ENCODE results near the gene DOK7. TPM values are rescaled to one million over a fixed set of nuclear protein-coding genes. Genes with fewer than 3 reads are reported as not detected.

DOK7 gene
- total RNA-seq, 1 donor from 2014 or later = 33.5 TPM

DNA sequence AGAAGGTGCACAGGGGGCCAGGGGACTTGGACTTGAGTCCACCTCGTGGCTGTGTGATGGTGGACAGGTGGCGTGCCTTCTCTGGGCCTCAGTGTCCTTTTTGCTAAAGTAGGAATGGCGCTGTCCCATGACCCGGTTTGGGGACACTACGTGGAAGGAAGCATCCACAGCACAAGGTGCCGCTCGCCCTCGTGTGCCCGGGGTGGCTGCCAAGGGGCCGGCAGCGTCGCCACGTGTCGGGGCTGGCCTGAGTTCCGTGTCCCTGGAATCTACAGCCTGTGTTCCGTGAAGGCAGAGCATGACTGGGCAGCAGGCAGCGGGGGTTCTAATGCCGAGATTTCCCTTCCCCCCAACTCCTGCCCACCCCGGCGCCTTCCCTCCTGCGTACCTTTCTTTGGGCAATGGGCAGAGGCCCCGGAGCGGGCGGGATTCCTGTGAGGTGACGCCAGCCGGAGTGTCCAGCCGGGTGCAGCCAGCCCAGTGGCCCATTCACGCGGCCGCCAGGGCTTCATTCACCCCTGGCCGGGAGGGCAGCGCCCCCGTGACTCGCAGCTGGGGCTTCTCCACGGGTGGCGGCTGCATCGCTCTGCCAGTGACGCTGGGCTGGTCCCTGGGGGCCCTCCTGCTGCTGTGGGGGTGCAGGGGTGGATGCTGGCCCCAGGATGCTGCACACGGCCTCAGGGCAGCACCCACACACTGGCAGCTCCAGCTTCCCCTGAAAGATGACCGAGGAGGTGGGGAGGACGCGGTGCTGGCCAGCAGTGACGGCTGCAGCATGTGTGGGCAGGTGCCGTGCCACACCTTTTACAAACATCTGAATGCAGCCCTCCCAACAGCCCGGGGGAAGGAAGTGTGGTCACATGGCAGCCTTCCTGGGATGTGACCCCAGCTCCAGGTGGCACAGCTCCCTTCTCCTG is 21.2 kb downstream of the DOK7 start:
- H3K27me3 ChIP-seq = no peaks in the 10 kb centered on the region
- H3K27ac ChIP-seq = peak overlapping the region; percentile 95 to 96
- TF ChIP-seq, protein P1, sequence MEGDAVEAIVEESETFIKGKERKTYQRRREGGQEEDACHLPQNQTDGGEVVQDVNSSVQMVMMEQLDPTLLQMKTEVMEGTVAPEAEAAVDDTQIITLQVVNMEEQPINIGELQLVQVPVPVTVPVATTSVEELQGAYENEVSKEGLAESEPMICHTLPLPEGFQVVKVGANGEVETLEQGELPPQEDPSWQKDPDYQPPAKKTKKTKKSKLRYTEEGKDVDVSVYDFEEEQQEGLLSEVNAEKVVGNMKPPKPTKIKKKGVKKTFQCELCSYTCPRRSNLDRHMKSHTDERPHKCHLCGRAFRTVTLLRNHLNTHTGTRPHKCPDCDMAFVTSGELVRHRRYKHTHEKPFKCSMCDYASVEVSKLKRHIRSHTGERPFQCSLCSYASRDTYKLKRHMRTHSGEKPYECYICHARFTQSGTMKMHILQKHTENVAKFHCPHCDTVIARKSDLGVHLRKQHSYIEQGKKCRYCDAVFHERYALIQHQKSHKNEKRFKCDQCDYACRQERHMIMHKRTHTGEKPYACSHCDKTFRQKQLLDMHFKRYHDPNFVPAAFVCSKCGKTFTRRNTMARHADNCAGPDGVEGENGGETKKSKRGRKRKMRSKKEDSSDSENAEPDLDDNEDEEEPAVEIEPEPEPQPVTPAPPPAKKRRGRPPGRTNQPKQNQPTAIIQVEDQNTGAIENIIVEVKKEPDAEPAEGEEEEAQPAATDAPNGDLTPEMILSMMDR (IDR thresholded peaks at IDR 0.05) = no peak
- DNase-seq (ENCODE audit: low spot score in 2 of 2) = peak; percentile 66 to 94
- H3K9me3 ChIP-seq = no peaks in the 10 kb centered on the region
- intact Hi-C loops (cut with DNase I) = loop anchor here (1.0 to 5.0 kb wide), 6 partner anchors 48 to 468 kb away; partner anchors contain the start of genes ADRA2C, LRPAP1 and RGS12
- peak overlapping the region in 1 of 2 donors; percentile 42 for H3K4me3 ChIP-seq
- H3K36me3 ChIP-seq = no peaks in the 10 kb centered on the region
- H3K4me1 ChIP-seq = peaks cover 6 to 24% of the 10 kb centered on the region in 2 donors

DNA sequence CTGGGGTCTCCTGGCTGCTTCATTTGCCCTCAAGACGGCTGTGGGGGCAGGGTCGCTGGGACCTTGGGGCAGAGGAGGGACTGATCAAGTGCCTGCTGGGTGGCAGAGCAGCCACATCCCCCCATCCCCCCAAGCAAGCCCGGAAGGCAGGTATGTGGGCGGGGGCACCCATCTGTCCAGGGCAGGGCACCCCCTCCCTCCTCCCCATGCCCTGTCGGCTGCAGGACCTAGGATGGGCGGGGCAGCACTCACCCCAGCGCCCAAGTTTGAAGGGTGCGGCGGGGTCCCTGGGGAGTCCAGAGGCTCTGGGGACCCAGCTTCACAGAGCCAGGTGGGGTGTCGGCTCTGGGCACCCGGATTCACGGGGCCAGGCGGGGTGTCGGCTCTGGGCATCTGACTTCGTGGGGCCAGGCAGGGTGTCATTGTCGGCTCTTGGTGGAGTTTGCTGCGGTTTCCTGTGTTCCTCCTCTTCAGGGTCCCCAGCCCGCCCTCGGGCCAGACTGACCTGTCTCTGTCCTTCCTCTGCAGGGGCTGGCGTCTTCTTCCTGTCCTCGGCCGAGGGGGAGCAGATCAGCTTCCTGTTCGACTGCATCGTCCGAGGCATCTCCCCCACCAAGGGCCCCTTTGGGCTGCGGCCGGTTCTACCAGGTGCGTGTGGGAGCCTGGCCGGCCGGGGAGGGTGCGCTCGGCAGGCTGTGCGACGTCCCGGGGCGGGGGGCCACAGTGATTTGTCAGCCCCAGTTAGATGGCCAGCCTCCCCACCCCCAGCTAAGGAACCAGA is 22.1 kb downstream of the DOK7 start:
- Histone ChIP-seq H3K36me3 (no peaks in the 10 kb centered on the region), H3K27me3 (no peaks in the 10 kb centered on the region), H3K27ac (peak overlapping the region; percentile 95 to 96), H3K4me1 (peaks cover 6 to 24% of the 10 kb centered on the region in 2 donors), H3K9me3 (no peaks in the 10 kb centered on the region), H3K4me3 (peak overlapping the region in 1 of 2 donors; percentile 42)
- no peak for DNase-seq (ENCODE audit: low spot score in 2 of 2)
- intact Hi-C loops (cut with DNase I) = loop anchor here (2.0 kb wide), 1 partner anchor 282 kb away; the partner anchor contains the start of gene ADRA2C
- TF ChIP-seq, protein P1 (IDR thresholded peaks at IDR 0.05) = no peak

DNA sequence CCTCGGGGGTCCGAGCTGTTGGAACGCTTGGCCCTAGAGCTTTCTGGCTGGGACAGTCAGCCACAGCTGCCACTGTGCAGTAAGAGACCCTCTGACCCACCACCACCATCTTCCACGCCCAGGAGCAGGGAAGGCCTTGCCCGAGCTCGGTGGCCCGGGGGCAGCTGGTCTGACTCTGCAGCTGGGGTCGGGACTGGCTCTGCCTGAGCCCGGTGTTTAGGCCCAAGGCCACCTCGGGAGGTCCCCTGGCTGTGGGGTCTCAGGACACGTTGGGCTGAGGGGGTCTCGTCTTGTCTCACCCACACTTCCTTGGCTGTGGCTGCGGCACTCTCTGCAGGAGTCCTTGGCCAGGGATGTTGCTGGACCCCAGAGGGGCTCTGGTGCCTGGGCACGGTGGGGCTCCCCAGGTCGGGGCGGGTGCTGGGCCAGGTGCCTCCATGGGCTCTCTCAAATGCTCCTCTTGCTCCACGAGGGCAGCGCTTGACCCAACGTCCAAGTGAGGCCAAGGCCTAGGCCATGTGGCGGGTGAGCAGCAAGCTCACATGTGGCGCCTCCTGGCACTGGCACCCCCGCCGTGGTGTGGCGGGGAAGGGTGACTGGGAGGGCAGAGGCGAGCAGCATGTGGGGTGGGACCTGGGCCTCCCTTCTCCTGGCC is 22.9 kb downstream of the DOK7 start:
- Histone ChIP-seq H3K27ac (peak overlapping the region; percentile 18 to 96), H3K27me3 (no peaks in the 10 kb centered on the region), H3K9me3 (no peaks in the 10 kb centered on the region), H3K36me3 (no peaks in the 10 kb centered on the region), H3K4me1 (peaks cover 6 to 19% of the 10 kb centered on the region in 2 donors), H3K4me3 (no peak overlapping the region)
- intact Hi-C loops (cut with DNase I) = loop anchor here (2.0 kb wide), 1 partner anchor 281 kb away; the partner anchor contains the start of gene ADRA2C
- TF ChIP-seq, protein P1 (IDR thresholded peaks at IDR 0.05) = no peak
- DNase-seq (ENCODE audit: low spot score in 2 of 2) = no peak

DNA sequence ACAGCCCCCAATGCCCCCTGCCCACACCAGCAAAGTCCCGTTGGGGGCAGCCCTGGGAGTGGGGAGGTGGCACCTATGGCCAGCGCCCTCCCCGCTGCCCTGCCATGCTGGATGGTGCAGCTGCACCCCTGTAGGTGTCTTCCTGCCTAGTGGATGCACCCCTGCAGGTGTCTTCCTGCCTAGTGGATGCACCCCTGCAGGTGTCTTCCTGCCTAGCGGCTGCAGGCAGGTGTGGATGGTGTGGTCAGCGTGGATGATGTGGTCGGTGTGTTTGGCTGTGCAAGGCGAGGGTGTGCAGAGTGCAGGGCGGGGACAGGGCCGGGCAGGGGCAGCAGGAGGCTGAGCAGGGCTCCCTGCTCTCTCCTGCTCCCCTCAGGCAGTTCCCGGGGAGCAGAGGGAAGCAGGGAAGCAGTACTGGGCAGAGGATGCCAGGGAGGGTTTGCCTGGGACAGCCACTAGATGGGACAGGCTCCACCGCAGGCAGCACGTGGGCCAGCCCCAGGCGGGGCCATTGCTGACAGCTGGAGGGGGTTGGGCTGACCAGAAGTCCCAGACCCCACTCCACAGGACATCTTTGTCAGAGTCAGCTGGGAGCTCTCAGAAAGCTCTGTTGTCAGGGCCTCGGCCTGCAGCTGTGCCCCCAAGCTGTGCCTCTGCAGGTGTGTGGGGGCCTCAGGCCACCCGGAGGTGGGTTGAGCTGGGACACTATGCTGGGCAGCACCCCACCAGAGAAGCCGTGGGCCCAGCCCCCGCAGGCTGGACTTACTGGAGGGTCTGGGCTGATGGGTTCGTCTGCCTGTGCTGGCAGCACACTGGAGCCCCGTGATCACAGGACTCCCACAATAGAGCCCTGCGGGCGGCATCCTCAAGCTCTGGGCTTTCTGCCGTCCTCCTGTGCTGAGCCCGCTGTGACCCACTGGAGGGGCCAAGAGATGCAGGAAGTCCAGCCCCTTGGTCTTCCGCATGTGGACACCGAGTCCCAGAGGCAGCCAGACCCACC is 23.7 kb downstream of the DOK7 start:
- Histone ChIP-seq H3K4me1 (peaks cover 6 to 19% of the 10 kb centered on the region in 2 donors), H3K36me3 (no peaks in the 10 kb centered on the region), H3K27ac (no peak overlapping the region), H3K9me3 (no peaks in the 10 kb centered on the region), H3K4me3 (no peak overlapping the region), H3K27me3 (no peaks in the 10 kb centered on the region)
- intact Hi-C loops (cut with DNase I) = no loop called here
- DNase-seq (ENCODE audit: low spot score in 2 of 2) = no peak
- TF ChIP-seq, protein P1 (IDR thresholded peaks at IDR 0.05) = no peak

All from ascending aorta (tissue), 2 donors.